ENCODE measurements around the gene PPFIA2.
"Not testable (repeated sequence)": the region's sequence is repeated elsewhere in the genome, so short reads cannot be mapped to it uniquely, and the experiment has no call there.

PPFIA2 gene

GRCh38 chr12:81255456-81255855, 503.7 kb downstream of the PPFIA2 start:
- DNase-seq, result no peak

DNA sequence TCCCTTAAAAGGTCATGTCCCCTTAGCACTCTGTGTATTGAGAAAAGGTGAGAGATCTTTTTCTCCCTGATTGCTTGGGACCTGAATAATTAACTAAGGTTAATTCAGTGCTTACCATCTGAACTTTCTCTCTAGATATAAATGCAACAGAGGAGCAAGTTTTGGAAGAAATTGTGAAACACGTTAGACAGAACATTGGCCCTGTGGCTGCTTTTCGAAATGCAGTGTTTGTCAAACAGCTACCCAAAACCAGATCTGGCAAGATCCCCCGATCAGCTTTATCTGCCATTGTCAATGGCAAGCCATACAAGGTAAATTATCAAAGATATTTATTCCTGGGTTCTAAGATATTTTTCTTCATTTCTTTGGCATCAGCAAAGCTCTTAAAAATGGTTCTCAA, 505.8 kb downstream of the PPFIA2 start:
- no peak for DNase-seq

DNA sequence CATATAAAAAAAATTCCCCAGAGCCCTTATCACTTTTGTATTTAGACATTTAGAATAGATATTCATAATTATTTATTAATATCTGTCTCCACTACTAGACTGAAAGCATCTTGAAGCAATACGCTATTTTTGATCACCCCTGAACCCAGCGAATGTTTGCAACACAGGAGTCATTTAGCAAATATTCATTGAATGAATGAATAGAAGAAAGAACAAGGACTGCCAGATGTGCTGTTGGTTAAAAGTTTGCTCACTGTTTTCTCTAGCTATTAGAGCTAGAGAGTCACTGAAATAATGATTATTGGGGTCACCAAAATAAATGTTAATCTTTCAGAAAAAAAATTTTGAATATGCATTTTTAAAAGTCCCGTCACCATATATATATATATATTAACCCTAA, 506.9 kb downstream of the PPFIA2 start:
- DNase-seq, result no peak

GRCh38 chr12:81249976-81250375, 509.2 kb downstream of the PPFIA2 start:
- DNase-seq, result no peak

- DNase-seq, result no peak
Measured at GRCh38 chr12:81245907-81246570, 513.1 kb downstream of the PPFIA2 start.

DNA sequence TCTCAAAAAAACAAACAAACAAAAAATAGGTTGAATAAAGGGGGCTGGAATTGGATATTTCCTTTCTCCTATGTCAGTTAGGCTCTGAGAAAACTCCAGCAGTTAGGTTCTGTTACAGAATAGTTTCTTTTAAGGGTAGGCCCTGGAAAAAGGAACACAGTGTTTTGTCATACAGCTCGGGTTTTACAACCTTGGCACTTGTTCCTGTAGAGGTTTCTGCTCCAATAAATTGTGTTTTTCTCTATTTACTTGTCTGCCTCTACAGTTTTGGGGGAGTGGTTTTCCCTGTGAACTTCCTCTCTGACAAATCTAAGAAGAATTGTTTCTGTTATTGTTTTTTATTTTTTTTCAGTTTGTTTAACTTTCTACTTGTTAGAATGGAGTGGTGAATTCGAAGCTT, 513.7 kb downstream of the PPFIA2 start:
- no peak for DNase-seq

GRCh38 chr12:81231574-81232368, 527.4 kb downstream of the PPFIA2 start:
- no peak for DNase-seq

DNA sequence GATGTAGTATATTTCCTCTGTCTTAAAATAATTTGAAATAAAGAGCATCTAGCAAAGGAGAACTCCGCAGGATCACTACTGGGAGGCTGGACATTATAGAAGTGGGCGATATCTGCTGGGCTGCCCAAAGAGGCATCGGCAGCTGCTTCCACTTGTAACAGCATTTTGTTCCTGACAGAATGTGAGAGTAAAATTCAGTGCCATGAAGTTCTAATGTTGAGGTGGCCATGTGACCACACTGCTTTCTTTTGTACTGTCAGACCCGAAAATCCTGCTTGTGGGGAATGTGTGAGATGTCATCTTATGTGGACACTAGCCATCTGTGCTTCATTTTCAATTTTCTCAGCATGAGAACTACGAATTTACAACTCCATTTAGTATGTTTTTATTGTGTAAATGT, 529.4 kb downstream of the PPFIA2 start:
- DNase-seq, result no peak

DNA sequence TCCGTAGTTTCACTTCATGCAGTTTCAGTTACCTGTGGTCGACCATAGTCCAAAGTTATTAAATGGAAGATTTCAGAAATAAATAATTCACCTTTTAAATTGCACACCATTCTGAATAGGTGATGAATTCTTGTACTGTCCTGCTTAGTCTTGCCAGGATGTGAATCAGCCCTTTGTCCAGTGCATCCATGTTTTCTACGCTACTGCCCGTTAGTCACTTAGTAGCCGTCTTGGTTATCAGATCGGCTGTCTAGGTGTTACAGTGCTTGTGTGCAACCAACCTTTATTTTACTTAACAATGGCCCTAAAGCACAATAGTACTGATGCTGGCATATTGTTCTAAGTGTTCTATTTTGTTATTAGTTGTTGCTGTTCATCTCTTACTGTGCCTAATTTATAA, 534.5 kb downstream of the PPFIA2 start:
- DNase-seq, result no peak

GRCh38 chr12:81222846-81223592, 536.1 kb downstream of the PPFIA2 start:
- DNase-seq, result no peak

DNA sequence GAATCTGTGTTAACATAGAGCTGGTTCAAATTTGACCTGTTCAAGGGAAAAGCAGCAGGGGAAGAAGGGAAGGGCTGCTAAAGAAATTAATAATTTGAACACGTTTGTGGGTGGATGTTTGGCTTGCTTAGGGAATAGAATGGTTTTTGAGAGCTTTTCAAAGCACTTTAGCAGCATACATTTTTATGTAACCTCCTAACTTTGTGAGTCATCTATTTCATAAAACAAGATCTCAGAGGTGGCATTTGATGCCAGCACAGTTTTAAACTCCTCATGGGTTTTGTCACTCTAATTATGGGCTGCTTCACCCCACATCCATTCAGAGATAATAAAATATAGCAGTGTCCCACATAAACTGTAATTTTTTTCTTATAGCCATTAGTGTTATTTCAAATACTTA, 537.5 kb downstream of the PPFIA2 start:
- DNase-seq, result no peak

GRCh38 chr12:81216739-81217138, 542.4 kb downstream of the PPFIA2 start:
- no peak for DNase-seq

DNA sequence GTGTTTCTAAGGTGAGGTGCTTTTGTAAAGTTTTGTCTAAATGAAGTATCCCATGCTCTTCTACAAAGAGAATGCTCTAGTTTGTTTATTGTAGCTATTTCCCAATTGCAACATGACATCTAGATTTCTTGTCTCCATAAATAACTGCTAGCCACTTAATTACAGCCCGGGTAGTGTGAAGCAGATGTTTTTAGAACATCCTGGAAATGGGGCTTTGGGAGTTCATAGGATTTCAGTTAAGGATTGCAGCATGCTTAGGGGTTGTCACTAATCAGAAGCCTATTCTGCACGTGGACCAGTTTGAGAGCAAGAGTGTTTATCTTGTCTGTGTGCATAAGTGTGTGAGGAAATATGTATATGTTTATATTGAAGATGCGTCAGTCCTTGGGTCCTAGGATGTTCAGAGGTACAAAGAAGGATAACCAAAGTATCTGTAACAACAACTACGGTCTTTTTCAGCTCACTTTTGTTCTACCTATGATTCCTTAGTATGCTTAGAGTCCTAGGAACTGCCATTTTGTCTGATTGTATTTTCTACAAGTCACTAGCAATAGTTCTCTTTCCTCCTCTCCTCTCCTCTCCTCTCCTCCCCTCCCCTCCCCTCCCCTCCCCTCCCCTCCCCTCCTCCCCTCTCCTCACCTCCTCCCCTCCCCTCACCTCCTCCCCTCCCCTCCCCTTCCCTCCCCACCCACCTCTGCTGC, 546.0 kb downstream of the PPFIA2 start:
- DNase-seq, result no peak

DNA sequence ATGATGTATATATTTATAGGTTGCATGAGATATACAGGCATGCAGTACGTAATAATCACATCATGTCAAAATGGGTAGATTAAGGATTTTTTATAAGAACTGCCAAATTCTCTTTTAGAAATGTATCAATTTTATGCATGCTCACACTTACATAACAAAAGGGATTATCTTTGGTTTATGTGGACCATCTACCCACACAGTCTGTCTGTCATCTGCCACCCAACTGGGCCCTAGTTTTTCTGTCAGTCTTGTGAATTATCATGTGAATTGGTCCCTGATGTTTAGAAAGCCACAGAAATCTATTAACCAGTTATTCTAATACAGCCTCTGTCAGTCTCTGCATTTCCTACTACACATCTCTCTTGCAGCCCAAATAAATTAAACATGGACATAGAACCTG, 547.8 kb downstream of the PPFIA2 start:
- no peak for DNase-seq

GRCh38 chr12:81209772-81210225, 549.4 kb downstream of the PPFIA2 start:
- not testable (repeated sequence) for DNase-seq

DNA sequence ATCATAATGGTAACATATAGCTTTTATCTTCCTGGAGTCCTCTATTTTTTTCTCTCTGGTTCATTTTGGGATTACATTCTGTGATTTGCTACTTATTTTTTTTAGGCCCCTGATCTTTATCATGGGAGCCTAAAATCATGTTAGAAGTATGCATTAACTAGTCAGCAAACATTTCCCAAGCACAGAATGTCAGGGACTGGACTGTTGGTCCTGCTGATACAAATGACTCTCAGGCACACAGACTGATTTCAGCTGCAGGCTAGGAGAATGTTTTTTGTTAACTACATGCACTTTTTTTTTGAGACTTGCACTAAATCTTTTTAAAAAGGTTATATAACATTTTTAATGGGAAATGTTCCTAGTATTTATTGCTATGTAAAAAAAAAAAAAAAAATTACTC, 550.1 kb downstream of the PPFIA2 start:
- no peak for DNase-seq

GRCh38 chr12:81208187-81208911, 550.8 kb downstream of the PPFIA2 start:
- DNase-seq, result no peak

Data from CD4-positive, alpha-beta T cell treated with Interleukin-21 for 1 hour (primary cell).